NOMO-1 treated with dmso at 0.1 percent for 144 hours (cell line): ENCODE data around the gene LRRC42.

Experiments used
- DNase-seq: peaks from one replicate; lab custom pipeline; 2025; ENCODE audit not compliant: unreplicated experiment; lab: John Stamatoyannopoulos, UW

LRRC42 gene, protein sequence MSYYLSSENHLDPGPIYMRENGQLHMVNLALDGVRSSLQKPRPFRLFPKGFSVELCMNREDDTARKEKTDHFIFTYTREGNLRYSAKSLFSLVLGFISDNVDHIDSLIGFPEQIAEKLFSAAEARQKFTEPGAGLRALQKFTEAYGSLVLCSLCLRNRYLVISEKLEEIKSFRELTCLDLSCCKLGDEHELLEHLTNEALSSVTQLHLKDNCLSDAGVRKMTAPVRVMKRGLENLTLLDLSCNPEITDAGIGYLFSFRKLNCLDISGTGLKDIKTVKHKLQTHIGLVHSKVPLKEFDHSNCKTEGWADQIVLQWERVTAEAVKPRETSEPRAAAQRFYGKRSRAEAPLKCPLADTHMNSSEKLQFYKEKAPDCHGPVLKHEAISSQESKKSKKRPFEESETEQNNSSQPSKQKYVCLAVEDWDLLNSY

DNA sequence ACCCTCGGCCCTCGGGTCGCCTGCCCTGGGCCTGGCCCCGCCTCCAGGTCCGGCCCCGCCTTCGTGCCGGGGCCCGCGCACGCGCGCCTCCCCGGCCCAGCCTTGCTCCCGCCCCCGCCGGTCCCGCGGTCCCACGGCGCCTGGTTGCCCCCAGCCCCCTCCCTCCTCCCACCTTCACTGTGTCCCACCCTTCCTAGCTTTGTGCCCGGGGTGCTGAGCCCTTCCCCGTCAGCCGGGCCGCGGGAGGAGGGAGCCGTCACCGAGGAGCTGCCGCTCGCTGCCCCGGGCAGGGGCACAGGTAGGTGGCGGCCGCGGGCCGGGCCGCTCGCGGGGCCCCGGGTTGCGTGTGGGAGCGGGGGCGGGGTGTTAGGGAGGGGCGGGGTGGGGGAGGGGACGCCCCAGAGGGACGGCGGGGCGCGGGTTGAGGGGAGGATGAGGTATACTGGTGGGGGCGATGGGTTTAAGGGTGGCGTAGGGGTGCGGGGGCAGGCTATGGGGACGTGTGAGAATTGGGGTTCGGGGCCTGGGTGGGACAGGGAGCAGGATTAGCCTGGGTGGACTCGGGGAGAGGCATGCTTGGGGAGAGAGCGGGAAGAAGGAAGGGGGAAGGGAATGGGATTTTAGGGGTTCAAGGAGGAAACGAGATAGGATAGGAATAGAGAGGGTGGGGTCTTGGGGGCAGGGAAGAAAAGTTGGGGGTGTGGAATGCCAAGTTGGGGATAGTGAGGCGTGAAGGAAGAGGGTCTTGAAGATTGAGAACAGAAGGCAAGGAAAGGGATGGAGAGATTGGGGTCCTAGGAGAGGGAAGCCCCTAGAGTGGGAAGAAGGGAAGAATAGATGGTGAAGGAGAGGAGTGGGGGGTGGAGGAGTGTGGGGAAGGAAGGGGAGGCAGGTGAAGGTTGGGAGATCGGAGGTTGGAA is at the start of gene LRRC42:
LRRC42 (plus strand) TSS at position 99 of the 920 bp plus-strand sequence. CDS start 5,650 bp downstream, outside the sequence.
- DNase-seq = no peak

DNA sequence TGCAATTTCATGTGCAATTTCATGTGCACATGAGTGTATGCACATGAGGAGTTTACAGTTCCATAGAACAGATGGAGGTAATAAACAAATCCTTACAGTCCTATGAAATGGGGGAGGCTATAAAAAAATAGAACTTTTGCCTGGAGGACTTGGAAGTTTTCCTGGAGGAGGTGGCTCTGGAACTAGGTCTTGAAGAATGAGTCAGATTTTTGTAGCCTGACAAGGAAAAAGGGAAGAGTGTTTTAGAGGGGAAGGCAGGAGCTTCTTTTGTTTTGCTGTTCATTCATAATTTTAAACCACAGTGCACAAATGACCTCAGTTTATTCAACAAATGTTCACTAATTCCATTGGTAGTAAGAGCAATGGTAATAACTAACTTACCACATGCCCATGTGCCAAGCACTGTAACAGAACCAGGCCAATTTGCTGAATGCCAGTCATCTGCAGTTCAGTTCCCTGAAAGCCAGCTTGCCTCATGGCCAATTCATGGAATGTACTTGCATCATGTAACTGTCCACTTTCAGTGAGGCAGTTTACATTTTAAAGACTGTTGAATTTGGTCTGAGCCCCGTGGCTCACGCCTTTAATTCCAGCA is 49.4 kb upstream of the LRRC42 start:
- no peak for DNase-seq

GRCh38 chr1:53899206-53899628 is 46.9 kb upstream of the LRRC42 start:
- no peak for DNase-seq

DNA sequence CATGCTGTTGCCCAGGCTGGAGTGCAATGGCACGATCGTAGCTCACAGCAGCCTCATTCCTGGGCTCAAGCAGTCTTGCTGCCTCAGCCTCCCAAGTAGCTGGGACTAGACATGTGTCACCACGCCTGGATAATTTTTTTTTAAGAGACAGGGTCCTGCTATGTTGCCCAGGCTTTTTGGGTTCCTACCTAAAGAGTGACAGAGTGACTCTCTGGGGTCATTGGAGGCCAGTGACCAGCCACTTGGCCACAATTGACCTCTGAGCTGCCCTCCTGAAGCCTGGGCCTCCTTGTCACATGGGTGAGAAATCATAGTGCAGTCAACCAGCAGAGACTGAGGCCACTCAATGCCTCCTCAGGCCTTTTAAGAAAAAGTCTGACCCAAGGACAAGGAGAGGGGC is 46.4 kb upstream of the LRRC42 start:
- DNase-seq = no peak

GRCh38 chr1:53902235-53903138 is 43.7 kb upstream of the LRRC42 start:
- DNase-seq = no peak

- no peak for DNase-seq
These were observed 40.6 kb upstream of the LRRC42 start for GRCh38 chr1:53905509-53905908.

DNA sequence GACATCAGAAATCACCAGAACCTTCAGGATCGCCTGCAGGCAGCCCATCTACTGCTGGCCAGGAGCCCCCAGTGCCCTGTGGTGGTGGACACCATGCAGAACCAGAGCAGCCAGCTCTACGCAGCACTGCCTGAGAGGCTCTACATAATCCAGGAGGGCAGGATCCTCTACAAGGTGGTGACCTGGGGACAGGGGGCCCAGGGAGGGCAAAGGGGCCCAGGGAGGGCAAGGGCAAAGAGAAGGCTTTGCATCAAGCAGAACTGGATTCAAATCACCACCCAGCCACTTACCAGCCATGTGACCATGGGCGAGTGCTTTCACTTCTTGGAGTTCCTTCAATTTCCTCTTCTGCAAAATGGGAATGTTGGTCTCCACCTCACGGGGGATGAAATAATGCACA is 40.0 kb upstream of the LRRC42 start:
- no peak for DNase-seq

DNA sequence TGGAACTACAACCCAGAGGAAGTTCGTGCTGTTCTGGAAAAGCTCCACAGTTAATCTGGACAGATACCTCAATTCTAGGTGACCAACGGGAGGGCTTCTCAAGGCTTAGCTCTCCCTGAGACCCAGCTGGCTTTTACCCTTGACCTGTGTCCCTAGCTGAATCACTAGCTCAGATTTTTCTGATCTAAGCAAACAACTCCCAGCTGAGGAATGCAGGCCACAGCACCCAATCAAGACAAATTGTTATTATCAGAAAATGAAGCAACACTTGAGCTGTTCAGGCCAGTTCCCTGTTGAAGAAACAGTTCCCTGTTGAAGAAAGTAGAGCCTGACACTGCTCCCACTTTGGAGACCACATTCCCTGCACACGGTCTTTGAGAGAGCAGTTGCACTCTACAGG is 36.2 kb upstream of the LRRC42 start:
- DNase-seq = no peak

GRCh38 chr1:53911442-53911841 is 34.7 kb upstream of the LRRC42 start:
- no peak for DNase-seq

DNA sequence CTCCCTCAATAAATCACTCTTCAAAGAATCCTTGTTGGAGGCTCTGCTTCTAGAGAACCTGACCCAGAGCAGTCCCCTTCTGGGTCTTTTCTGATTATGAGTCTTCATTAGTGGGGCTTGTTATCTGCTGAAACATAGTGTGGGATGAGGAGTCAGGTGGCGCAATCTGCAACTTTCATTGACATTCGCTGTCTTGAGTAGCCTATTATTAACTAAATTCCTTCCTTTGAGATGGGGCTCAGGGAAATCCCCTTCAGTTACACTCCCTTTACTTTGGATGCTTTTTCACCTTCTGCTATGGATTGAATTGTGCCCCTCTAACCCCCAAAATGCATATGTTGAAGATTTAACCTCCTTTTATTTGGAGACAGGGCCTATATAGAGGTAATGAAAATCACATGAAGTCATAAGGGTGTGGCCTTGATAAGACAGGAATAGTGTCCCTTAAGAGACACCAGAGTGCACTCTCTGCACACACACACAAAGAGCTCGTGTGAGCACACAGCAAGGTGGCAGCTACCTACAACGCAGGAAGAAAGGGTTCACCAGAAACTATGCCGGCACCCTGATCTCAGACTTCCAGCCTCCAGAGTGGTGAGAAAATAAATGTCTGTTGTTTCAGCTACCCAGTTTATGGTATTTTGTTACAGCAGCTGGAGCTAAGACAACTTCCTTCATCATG is 32.7 kb upstream of the LRRC42 start:
- DNase-seq = no peak

- DNase-seq = no peak
These were observed 27.8 kb upstream of the LRRC42 start for GRCh38 chr1:53918343-53918742.

DNA sequence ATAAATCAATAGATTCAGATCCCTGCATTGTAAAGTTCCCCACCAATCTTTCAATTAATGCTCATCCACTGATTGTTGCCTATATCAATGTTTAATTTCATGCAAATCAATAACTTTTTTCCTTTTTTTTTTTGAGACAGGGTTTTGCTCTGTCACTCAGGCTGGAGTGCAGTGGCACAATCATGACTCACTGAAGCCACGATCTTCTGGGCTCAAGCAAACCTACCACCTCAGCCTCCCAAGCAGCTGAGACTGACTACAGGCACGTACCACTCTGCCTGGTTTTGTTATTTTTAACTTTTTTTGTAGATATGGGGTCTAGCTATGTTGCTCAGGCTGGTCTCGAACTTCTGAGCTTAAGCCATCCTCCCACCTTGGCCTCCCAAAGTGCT is 26.5 kb upstream of the LRRC42 start:
- DNase-seq = no peak

DNA sequence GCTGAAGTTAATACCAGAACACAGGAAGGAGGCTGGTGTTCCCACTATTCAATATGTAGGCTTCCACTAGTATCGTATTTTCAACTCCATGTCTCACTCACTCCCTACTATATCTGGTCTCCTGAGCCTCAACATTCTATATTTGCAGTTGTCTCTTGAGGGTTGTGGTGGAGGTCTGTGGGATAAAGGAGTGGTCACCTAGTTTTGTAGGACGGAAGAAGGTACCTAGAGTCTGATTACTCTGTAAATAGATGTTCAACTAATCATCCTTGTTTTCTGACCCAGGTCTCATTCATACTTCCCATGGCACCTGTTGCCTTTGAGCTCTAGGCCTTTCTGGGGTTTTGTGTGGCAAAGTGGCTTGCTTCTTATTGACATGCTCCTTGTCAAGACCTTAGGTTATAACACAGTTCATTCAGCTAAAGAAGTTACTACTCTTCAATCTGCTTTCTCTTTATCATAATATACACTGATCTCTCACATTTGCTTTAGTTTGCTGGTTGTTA is 18.7 kb upstream of the LRRC42 start:
- no peak for DNase-seq

GRCh38 chr1:53929246-53929960 is 16.7 kb upstream of the LRRC42 start:
- no peak for DNase-seq

- no peak for DNase-seq
These were observed 15.2 kb upstream of the LRRC42 start for GRCh38 chr1:53930932-53931331.

DNA sequence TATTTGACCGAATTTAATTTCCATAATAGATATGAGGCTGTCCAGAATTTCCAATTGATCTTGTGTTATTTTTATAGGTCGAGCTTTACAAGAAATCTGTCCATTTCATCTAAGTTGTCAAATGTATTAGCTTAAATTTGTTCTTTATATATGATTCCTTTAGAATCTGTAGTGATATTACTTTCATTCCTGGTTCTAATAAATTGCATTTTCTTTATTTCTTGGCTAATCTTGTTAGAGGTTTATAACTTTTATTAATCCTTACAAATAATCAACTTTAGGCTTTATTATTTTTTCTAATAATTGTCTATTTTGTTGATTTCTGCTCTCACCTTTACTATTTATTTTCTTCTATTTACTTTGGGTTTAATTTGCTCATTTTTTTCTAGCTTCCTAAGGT is 14.6 kb upstream of the LRRC42 start:
- DNase-seq = no peak

- no peak for DNase-seq
These were observed 11.9 kb upstream of the LRRC42 start for GRCh38 chr1:53934170-53934765.

- DNase-seq = no peak
These were observed 9.7 kb upstream of the LRRC42 start for GRCh38 chr1:53936430-53936829.
